Right hindlimb (tissue), 1 donor: ENCODE data around the gene CPLX3.

Source experiments
- DNase-seq: peaks from one replicate; pipeline ENCODE4 v3.0.0-alpha.2; 2018

Gene CPLX3

GRCh38 chr15:74851960-74852359 lies 25.5 kb downstream of the CPLX3 start:
- DNase-seq: no peak

GRCh38 chr15:74854453-74855022 lies 28.1 kb downstream of the CPLX3 start:
- no peak for DNase-seq

DNA sequence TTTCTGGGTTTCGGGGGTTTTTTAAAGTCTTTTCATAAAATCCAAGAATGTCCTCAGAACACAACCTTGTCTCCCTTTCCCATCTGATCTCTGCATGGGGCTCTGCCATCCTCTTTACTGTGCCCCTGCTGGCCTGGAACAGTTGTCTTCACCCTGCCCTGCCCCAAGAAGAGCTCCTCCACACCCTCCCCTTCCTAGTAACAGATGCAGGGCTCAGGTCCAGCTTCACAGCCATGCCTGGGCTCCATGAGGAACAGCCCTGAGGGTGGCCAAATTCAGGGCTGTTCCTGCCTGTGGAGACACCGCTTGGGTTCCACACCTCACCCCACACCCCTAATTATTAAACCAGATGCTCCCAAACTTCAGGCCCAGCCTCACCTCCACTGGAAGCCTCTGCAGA lies 29.4 kb downstream of the CPLX3 start:
- peak; percentile 62 for DNase-seq

DNA sequence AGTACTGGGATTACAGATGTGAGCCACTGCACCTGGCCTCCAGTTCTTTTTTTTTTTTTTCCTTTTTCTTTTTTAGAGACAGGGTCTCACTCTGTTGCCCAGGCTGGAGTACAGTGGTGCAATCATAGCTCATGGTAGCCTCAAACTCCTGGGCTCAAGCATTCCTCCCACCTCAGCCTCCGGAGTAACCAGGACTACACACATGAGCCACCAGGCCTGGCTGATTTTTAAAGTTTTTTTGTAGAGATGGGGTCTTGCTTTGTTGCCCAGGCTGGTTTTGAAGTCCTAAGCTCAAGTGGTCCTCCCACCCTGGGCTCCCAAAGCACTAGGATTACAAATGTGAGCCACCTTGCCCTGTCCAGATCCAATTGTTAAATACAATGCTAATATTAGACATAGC lies 30.1 kb downstream of the CPLX3 start:
- no peak for DNase-seq

DNA sequence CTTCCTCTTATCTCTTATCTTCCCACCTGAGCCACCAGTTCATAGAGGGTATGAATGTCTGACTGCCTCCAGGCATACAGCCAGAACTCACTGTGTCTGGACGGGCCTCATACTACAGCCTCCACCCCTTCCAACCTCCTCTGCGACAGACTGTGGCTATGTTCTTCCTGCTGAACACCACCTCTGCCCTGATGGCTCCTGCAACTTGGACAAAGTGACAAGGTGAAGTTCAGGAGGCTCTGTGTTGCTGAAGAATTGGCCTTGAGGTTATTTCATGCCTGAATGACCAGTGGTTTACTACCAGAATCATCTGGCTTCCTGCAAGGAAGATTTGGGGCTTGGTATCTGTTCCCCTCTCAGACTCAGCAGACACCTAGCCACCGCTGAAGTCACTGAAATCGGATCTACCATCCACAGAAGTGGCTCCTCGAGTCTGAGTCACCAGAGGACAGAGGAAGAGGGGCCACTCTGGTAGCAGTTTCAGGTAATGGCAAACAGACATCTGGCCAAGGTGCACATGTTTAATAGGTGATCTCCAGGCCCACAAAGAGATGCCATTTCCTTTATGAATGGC lies 30.7 kb downstream of the CPLX3 start:
- DNase-seq: no peak

DNA sequence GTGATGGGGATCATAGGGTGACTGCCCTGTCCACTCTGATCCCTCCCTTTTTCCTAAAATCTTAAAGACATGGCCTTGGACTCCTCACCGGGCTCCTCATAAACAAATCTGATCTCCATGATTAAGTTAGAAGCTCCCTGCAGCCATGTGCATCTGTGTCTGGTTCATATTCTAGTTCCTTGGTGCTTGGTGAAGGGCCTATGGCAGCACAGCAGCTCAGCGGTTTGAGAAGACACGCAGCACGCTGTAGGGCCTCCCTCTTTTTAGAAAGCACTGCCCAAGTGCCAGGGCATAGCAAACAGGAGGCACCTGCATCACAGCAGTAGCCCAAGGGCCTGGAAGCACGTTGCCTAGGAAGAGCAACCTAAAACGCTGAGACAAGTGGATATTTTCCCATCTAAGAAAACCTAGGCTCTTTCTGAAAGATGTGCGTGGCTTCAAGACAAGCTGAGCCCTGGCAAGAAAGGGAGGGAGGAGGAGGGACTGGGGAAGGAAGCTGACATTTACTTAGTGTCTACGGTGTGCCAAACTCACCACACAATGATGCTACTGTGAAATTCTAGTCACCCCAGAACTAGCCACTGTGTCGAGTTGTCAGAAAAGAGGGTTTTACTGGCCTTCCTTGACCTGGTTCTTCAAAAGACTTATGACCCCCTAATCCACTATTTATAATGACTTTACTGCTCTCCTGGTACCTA lies 31.4 kb downstream of the CPLX3 start:
- DNase-seq: no peak

GRCh38 chr15:74858369-74858740 lies 31.9 kb downstream of the CPLX3 start:
- DNase-seq: no peak

DNA sequence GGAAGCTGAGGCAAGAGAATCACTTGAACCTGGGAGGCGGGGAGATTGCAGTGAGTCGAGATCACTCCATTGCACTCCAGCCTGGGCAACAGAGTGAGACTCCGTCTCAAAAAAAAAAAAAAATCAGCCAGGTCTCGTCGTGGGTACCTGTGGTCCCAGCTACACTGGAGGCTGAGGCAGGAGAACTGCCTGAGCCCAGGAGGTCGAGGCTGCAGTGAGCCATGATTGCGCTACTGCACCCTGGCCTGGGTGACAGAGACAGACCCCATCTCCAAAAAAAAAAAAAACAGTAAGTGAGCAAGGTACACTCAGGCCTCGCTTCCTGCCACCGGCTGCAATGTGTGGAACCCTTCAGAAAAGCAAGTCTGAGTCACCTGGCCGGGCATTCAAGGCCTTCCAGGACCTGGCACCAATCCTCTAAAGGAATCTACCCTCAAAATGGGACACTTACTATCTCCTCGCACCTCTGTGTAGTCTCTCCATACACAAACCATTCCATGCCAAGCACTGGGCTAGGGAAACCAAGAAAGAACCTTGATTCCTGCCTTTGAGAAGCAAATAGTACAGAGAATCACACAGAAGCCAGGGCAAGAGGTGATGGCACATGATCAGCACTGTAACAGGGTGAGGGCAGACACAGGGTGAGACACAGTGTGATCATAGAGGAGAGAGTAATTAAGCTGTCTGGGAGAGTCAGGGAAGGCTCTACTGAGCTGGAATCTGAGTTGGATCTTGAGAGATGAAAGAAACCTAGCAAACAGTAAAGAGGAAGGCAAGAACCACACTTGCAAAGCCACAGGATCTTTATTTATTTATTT lies 37.0 kb downstream of the CPLX3 start:
- no peak for DNase-seq

- no peak for DNase-seq
Measured at GRCh38 chr15:74864296-74864695, 37.9 kb downstream of the CPLX3 start.

DNA sequence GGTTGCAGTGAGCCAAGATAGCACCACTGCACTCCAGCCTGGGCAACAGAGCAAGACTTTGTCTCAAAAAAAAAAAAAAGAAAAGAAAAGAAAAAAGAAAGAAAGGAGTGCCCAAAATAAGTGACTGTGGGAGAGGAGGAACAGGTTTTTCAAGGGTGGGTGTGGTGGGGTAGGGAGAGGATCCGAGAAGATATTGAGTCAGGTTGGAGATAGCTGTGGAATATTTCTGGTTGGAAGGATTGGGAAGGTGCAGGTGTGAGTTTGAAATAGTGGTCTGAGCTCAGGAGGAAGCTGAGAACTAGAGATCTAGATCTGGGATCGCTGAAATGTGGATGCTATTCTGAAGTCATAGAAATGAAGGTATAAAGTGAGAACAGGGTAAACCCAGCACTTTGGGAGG lies 38.9 kb downstream of the CPLX3 start:
- DNase-seq: no peak

GRCh38 chr15:74866090-74866489 lies 39.7 kb downstream of the CPLX3 start:
- no peak for DNase-seq

- DNase-seq: no peak
Measured at GRCh38 chr15:74867466-74868038, 41.1 kb downstream of the CPLX3 start.

GRCh38 chr15:74868059-74868458 lies 41.6 kb downstream of the CPLX3 start:
- no peak for DNase-seq

DNA sequence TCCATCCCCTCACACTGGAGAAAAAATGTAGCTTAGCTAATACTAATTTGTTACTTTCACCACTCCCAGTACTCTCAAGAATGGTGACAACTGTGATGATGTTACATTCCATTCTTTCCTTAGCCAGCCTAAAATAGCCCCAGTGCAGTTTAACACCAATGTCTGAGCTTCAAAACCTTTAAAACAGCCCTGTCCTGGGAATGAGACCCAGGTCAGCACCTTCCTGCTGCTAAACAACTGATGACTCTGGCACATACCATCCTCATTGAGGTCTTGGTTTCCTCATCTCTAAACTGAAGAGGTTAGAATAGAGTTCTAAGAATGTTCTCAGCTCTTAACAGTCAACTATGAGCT lies 42.9 kb downstream of the CPLX3 start:
- DNase-seq: no peak

GRCh38 chr15:74869726-74870407 lies 43.4 kb downstream of the CPLX3 start:
- peak; percentile 65 for DNase-seq

- no peak for DNase-seq
Measured at GRCh38 chr15:74870436-74871215, 44.2 kb downstream of the CPLX3 start.

DNA sequence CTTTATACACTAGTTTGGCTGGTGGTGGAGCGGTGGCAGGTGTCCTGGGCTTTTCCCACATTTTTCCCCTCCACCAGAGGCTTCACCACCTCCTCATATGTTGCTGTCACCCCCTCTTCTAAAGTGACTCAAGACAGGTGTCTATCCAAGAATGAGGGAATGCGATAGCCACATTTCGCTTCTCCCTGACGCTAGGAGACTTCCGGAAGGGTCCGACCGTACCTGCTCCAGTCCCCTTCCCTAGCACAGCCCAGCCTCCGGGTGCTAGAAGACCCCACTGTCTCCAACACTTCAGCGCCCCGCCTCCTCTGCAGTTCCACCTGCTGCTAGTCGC lies 46.2 kb downstream of the CPLX3 start:
- no peak for DNase-seq

GRCh38 chr15:74873036-74873755 lies 46.8 kb downstream of the CPLX3 start, which contains the start of gene SCAMP2:
SCAMP2 (minus strand) TSS chr15:74873365; CDS start chr15:74873255, 110 bp downstream.
- DNase-seq: peak; percentile 97

DNA sequence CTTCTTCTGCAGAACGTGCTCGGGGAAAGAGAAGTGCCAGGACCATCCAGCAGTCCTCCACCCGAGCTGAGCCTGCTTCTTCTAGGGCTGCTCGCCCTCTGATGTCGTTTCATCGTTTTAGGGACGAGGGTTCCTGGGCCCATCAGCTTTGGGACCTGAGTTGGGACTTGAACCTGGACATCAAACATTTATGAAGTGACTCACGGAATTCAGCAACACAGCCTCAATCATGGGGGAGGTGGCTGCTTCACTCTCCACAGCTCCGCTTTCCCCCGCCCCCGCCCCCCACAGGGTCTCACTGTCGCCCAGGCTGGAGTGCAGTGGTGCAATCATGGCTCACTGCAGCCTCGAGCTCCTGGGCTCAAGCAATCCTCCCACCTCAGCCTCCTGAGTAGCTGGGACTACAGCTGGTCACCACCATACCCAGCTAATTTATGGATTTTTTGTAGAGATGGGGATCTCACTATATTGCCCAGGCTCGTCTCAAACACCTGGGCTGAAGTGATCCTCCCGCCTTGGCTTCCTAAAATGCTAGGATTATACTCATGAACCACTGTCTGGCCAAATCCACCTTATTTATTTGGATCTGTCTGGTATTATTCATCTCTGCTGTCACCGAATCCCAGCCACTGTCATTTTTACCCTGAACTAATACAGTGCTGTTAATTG lies 47.5 kb downstream of the CPLX3 start:
- DNase-seq: peak; percentile 35

DNA sequence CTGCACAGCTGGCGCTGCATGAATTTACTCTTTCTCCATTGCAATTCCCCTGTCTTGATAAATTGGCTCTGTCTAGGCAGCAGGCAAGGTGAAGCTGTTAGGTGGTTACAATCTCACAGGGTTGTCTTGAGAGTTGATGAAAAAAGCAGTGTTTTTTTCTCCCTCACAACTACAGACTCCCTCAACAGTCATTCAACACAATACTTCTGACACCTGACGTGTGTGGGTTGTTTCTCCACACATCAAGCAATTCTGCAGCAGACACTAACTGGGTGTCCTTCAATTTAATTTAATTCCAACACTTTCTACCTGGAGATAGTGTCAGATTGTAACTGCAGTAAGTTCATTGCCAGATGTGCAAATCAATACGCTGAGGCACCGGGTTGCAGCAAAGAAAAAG lies 51.8 kb downstream of the CPLX3 start:
- DNase-seq: no peak
